Cardiac septum (tissue), 1 donor: Measurements from ENCODE around the gene TWIST1. TPM values are rescaled to one million over a fixed set of nuclear protein-coding genes. Genes with fewer than 3 reads are reported as not detected.

Experiments
- DNase-seq: peaks from one replicate; pipeline ENCODE4 v3.0.0-alpha.2; 2020; ENCODE audit warnings: low spot score
- intact Hi-C: fragments of 100-400 bp; cut with DNase I; formaldehyde crosslinking; loops from one replicate; pipeline ENCODE4 v1.14.0; 2022
- total RNA-seq: library from RNA; stranded (reverse); fragmentation: NEBNext Ultra II Directional; extraction: Animal tissue kit (Norgen Biotek cat#: 25700); gene quantifications from one replicate; pipeline ENCODE4 v1.2.1, GENCODE V29; 2021
- donor health status: DM: no; HTN: no; CAD: no.

Gene TWIST1
- total RNA-seq, 1 donor from 2014 or later, result 1.2 TPM

- DNase-seq, result no peak
- intact Hi-C loops, result no loop called here
These were observed 2.9 kb downstream of the TWIST1 start for GRCh38 chr7:19114551-19114855.

GRCh38 chr7:19113855-19114550 lies 3.4 kb downstream of the TWIST1 start:
- no peak for DNase-seq
- intact Hi-C loops, result no loop called here

GRCh38 chr7:19113002-19113350 lies 4.5 kb downstream of the TWIST1 start:
- intact Hi-C loops, result no loop called here
- no peak for DNase-seq

- intact Hi-C loops, result no loop called here
- no peak for DNase-seq
These were observed 5.0 kb downstream of the TWIST1 start for GRCh38 chr7:19112274-19113001.

- no peak for DNase-seq
- intact Hi-C loops, result no loop called here
These were observed 5.8 kb downstream of the TWIST1 start for GRCh38 chr7:19111474-19112273.

- no peak for DNase-seq
- intact Hi-C loops, result no loop called here
These were observed 6.7 kb downstream of the TWIST1 start for GRCh38 chr7:19110776-19111175.

- intact Hi-C loops, result no loop called here
- no peak for DNase-seq
These were observed 7.3 kb downstream of the TWIST1 start for GRCh38 chr7:19110026-19110730.

GRCh38 chr7:19109000-19109946 lies 8.2 kb downstream of the TWIST1 start:
- intact Hi-C loops, result no loop called here
- DNase-seq, result no peak

GRCh38 chr7:19107356-19108146 lies 9.9 kb downstream of the TWIST1 start:
- DNase-seq, result no peak
- intact Hi-C loops, result no loop called here

- no peak for DNase-seq
- intact Hi-C loops, result no loop called here
These were observed 10.4 kb downstream of the TWIST1 start for GRCh38 chr7:19107081-19107355.

- no peak for DNase-seq
- intact Hi-C loops, result no loop called here
These were observed 11.0 kb downstream of the TWIST1 start for GRCh38 chr7:19106241-19107080.

GRCh38 chr7:19105546-19105945 lies 11.9 kb downstream of the TWIST1 start:
- intact Hi-C loops, result no loop called here
- no peak for DNase-seq

- intact Hi-C loops, result no loop called here
- DNase-seq, result no peak
These were observed 12.6 kb downstream of the TWIST1 start for GRCh38 chr7:19104811-19105210.

- no peak for DNase-seq
- intact Hi-C loops, result no loop called here
These were observed 14.6 kb downstream of the TWIST1 start for GRCh38 chr7:19102884-19103283.

- DNase-seq, result no peak
- intact Hi-C loops, result no loop called here
These were observed 15.5 kb downstream of the TWIST1 start for GRCh38 chr7:19101909-19102308.

- intact Hi-C loops, result no loop called here
- no peak for DNase-seq
These were observed 16.0 kb downstream of the TWIST1 start for GRCh38 chr7:19101472-19101871.

GRCh38 chr7:19099924-19100323 lies 17.5 kb downstream of the TWIST1 start:
- intact Hi-C loops, result no loop called here
- DNase-seq, result no peak

- intact Hi-C loops, result no loop called here
- DNase-seq, result no peak
These were observed 18.2 kb downstream of the TWIST1 start for GRCh38 chr7:19099194-19099593.
